Mucosa of descending colon (tissue), 3 donors: ENCODE measurements around the gene CNOT3. TPM values are rescaled to one million over a fixed set of nuclear protein-coding genes. Genes with fewer than 3 reads are reported as not detected.
"Not testable (repeated sequence)": the region's sequence is repeated elsewhere in the genome, so short reads cannot be mapped to it uniquely, and the experiment has no call there.

Experiments used
- ATAC-seq: fragments of 200-7000 bp; cut with Tn5 transposase; one replicate; pipeline ENCODE4 v1.9.1; 2020; ENCODE audit warnings: mild to moderate bottlenecking, moderate library complexity
- DNase-seq, 3 donors: peaks; one replicate each; pipeline ENCODE4 v3.0.0-alpha.2; 2020
- H3K36me3 ChIP-seq: fragments of 200-600 bp; one replicate; pipeline ENCODE4 v1.8.0; 2021; ENCODE audit warnings: low read depth, mild to moderate bottlenecking
- H3K4me1 ChIP-seq: fragments of 200-600 bp; one replicate; pipeline ENCODE4 v1.8.0; 2021; ENCODE audit warnings: low read depth, mild to moderate bottlenecking
- H3K4me3 ChIP-seq: fragments of 200-600 bp; one replicate; pipeline ENCODE4 v1.8.0; 2021; ENCODE audit warnings: mild to moderate bottlenecking
- H3K9me3 ChIP-seq: fragments of 200-600 bp; one replicate; pipeline ENCODE4 v1.8.0; 2021; ENCODE audit warnings: mild to moderate bottlenecking
- intact Hi-C, 2 donors: fragments of 100-400 bp; cut with DNase I in 1 of 2; cut with micrococcal nuclease in 1 of 2; formaldehyde crosslinking; loops; one replicate each; pipeline versions ENCODE4 v1.11.0 to v1.11.1; 2022; cut with DNase I, micrococcal nuclease
- total RNA-seq, 3 donors: library from RNA; stranded (reverse); fragmentation: NEBNext Ultra II Directional in 2 of 3; extraction: Animal tissue kit (Norgen Biotek cat#: 25700) in 2 of 3; gene quantifications; one replicate each; pipeline versions ENCODE4 v1.2.1 to v1.2.4, GENCODE V29; 2021 to 2023
- TF ChIP-seq, protein P1 (sequence below): fragments of 200-600 bp; IDR thresholded peaks from one replicate; pipeline ENCODE4 v1.8.0; 2022; ENCODE audit warnings: antibody characterized with exemption, mild to moderate bottlenecking
- donor health status: DM: no; HTN: no; CAD: no; lungs with moderate emphysema.
- donor health status: DM: no; HTN: no; CAD: no.
- donor health status: DM: no; HTN: yes; CAD: no.

Gene CNOT3
- total RNA-seq, 3 donors from 2014 or later: 42.4 to 47.9 (median 43.7) TPM

DNA sequence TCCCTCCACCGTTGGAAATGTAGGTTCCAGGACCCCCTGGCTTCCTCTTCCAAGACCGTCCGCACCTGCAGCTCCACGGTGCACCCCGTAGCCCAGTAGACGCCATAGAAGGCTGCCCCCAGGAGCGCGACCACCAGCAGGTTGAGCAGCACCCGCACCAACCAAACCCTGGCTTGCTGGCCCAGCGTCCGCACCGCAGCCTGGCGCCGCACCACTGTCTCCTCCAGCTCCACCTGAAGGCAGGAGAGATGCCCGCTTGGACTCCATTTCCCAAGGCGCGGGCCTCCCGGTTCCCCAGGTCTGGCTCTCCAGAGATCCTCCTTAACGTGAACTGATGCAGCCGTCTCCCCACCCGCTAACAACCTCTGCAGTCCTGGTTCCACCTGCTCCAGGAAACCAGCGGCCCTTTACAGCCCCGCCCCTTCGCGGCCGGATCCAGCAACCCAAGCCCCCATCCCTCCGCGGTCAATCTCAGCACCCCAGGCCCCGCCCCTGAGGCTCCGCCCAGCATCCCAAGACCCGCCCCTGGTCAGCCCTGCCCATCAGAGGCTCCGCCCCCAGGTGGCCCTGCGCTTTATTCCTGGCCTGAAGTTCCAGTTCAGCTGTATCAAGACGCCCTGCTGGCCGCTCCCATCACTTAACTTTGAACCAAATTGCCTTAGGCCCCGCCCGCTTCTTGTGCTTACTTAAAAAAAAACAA is 27.0 kb downstream of the CNOT3 start:
- TF ChIP-seq, protein P1, sequence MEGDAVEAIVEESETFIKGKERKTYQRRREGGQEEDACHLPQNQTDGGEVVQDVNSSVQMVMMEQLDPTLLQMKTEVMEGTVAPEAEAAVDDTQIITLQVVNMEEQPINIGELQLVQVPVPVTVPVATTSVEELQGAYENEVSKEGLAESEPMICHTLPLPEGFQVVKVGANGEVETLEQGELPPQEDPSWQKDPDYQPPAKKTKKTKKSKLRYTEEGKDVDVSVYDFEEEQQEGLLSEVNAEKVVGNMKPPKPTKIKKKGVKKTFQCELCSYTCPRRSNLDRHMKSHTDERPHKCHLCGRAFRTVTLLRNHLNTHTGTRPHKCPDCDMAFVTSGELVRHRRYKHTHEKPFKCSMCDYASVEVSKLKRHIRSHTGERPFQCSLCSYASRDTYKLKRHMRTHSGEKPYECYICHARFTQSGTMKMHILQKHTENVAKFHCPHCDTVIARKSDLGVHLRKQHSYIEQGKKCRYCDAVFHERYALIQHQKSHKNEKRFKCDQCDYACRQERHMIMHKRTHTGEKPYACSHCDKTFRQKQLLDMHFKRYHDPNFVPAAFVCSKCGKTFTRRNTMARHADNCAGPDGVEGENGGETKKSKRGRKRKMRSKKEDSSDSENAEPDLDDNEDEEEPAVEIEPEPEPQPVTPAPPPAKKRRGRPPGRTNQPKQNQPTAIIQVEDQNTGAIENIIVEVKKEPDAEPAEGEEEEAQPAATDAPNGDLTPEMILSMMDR: no peak
- peak; percentile 60 for ATAC-seq
- H3K4me1 ChIP-seq: peaks cover 49% of the 10 kb centered on the region
- intact Hi-C loops: loop anchor here (5.0 kb wide), 1 partner anchor 68 kb away; no protein-coding TSS in a partner anchor
- DNase-seq: peak; percentile 89 to 97 (median 92)
- no peaks in the 10 kb centered on the region for H3K9me3 ChIP-seq
- no peaks in the 10 kb centered on the region for H3K36me3 ChIP-seq
- H3K4me3 ChIP-seq: no peak overlapping the region

DNA sequence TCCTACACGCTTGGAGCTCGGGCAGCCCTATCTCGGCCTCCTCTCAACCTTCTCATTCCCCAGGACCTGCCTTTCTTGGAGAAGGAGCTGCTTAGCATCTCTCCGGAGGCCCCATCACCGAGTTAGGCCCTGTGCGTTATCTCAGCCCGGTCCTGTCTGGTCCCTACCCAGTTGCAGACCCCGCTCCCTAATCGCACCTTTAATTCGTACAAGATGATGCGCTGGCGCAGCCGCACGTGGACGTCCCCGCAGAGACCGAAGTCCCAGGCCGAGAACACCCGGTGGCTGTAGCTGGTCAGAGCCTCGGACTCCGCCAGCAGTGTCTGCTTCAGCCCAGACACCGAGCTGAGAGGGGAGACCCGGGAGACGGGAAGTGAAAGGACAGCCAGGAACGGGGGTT is 27.7 kb downstream of the CNOT3 start:
- intact Hi-C loops: loop anchor here (5.0 kb wide), 1 partner anchor 67 kb away; no protein-coding TSS in a partner anchor
- TF ChIP-seq, protein P1: no peak

DNA sequence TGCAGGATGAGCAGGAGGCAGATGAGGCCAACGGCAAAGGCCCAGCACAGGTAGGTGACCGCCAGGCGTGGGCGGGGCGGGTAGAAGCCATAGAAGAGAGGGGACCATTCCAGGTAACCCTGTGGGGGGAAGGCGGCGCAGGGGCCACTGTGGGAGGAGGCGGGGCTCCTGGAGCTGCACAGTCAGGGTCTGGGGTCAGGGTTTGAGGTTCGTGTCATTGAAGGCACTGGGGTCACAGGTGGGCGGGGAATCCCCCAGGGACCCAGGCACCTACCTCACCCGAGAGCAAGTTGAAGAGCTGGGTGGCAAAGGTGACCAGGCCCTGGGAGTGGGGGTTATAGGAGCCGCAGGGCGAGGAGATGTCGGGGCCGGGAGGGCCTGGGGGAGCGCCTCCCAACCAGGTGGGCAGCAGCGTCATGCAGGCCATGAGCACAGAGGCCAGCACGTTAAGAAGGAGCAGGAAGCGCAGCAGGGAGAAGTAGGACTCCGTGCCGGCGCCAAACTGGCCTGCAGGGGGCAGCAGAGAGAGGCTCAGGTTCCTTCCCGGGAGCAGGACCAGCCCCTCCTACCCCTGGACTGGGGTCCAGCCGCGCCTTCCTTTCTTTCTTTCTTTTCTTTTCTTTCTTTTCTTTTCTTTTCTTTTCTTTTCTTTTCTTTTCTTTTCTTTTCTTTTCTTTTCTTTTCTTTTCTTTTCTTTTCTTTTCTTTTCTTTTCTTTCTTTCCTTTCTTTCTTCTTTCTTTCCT is 30.8 kb downstream of the CNOT3 start:
- ATAC-seq (peak; percentile 72), DNase-seq (peak; percentile 93 to 99 (median 97))
- H3K4me1 ChIP-seq: peaks cover 19% of the 10 kb centered on the region
- TF ChIP-seq, protein P1: peak; percentile 96
- H3K9me3 ChIP-seq: no peaks in the 10 kb centered on the region
- H3K36me3 ChIP-seq: no peaks in the 10 kb centered on the region
- intact Hi-C loops: loop anchor here (5.0 kb wide), 1 partner anchor 64 kb away; no protein-coding TSS in a partner anchor
- no peak overlapping the region for H3K4me3 ChIP-seq

More for the DNA sequence above, 27.7 kb downstream of the CNOT3 start:
- Histone ChIP-seq H3K36me3 (no peaks in the 10 kb centered on the region), H3K9me3 (no peaks in the 10 kb centered on the region), H3K4me1 (peaks cover 48% of the 10 kb centered on the region), H3K4me3 (no peak overlapping the region)
- no peak for ATAC-seq
- peak in 2 of 3 donors; percentile 59 to 68 for DNase-seq

DNA sequence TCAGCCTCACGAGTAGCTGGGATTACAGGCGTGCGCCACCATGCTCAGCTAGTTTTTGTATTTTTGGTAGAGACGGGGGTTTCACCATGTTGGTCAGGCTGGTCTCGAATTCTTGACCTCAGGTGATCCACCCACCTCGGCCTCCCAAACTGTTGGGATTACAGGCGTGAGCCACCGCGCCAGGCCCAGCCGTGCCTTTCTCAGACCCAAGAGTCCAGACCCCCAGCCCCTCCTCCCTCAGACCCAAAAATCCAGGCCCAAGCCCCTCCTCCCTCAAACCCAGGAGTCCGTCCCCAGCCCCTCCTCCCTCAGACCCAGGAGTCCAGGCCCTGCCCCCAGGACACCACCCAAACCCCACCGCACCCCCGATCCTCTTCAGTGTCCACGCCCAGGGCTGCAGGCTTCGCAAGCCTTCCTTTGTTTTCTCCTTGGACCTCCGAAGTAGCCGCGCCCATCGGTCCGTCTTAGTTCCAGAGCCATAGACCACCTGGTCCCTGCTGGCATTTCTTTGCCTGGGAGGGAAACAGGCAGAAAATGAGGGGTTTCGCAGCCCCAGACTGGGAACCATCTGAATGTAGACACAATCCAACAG is 31.7 kb downstream of the CNOT3 start:
- ATAC-seq (no peak), DNase-seq (peak in 1 of 3 donors; percentile 39)
- TF ChIP-seq, protein P1: no peak
- intact Hi-C loops: loop anchor here (5.0 kb wide), 1 partner anchor 63 kb away; no protein-coding TSS in a partner anchor
- peaks cover 10% of the 10 kb centered on the region for H3K4me1 ChIP-seq
- no peaks in the 10 kb centered on the region for H3K9me3 ChIP-seq
- no peaks in the 10 kb centered on the region for H3K36me3 ChIP-seq
- no peak overlapping the region for H3K4me3 ChIP-seq

DNA sequence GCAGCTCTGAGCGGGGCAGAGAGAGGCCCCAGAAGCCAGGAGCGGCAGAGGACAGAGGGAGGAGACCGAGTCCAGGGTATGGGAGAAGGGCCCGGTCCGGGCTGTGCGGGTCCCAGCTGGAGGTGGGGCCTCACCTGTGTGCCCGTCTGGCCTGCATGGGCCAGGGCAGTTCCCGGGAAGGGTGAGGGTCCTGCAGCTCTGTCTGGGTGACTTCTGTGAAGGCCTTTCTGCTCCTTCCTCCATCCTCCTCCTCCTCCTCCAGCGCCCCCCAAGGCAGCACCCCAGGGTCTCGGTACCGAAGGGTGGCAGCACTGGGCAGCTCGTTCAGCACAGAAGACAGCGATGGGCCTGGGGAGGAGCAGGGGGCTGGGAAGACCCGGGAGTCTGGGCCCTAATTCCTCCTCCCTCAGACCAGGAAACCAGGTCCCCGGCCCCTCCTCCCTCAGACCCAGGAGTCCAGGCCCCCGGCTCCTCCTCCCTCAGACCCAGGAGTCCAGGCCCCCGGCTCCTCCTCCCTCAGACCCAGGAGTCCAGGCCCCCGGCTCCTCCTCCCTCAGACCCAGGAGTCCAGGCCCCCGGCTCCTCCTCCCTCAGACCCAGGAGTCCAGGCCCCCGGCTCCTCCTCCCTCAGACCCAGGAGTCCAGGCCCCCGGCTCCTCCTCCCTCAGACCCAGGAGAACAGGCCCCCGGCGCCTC is 34.3 kb downstream of the CNOT3 start:
- DNase-seq: peak in 2 of 3 donors; percentile 39 to 50
- H3K9me3 ChIP-seq, ATAC-seq, H3K4me3 ChIP-seq, H3K4me1 ChIP-seq, H3K36me3 ChIP-seq, intact Hi-C loops: not testable (repeated sequence)
